NCI-H2081 (cell line): ENCODE data around the gene OR52A1.
"Not testable (repeated sequence)": the region's sequence is repeated elsewhere in the genome, so short reads cannot be mapped to it uniquely, and the experiment has no call there.

Source experiments
- DNase-seq, 2 experiments: peaks; one replicate each; lab custom pipeline; 2025; lab: John Stamatoyannopoulos, UW

Gene OR52A1

GRCh38 chr11:5154657-5155056, at the start of gene OR52A1:
Gene OR52A1, minus strand, starts transcription at chr11:5154757. Its CDS starts 2,388 bp downstream, at chr11:5152369.
- no peak for DNase-seq

- no peak for DNase-seq
These were observed 48.8 kb upstream of the OR52A1 start for GRCh38 chr11:5203366-5203765.

GRCh38 chr11:5200582-5200981, 46.0 kb upstream of the OR52A1 start, which contains the start of gene OR51V1:
Gene OR51V1, minus strand, starts transcription at chr11:5200682. Its CDS starts 0 bp downstream, at chr11:5200682.
- no peak for DNase-seq

- DNase-seq: no peak
These were observed 43.7 kb upstream of the OR52A1 start for GRCh38 chr11:5198285-5198684.

- DNase-seq: no peak
These were observed 43.0 kb upstream of the OR52A1 start for GRCh38 chr11:5197536-5197935.

GRCh38 chr11:5196731-5197130, 42.2 kb upstream of the OR52A1 start:
- no peak for DNase-seq

- no peak for DNase-seq
These were observed 41.5 kb upstream of the OR52A1 start for GRCh38 chr11:5196067-5196466.

- no peak for DNase-seq
These were observed 38.2 kb upstream of the OR52A1 start for GRCh38 chr11:5192738-5193137.

- DNase-seq: no peak
These were observed 33.6 kb upstream of the OR52A1 start for GRCh38 chr11:5188201-5188600.

GRCh38 chr11:5178046-5178837, 23.7 kb upstream of the OR52A1 start:
- no peak for DNase-seq

GRCh38 chr11:5174934-5175333, 20.4 kb upstream of the OR52A1 start:
- no peak for DNase-seq

- DNase-seq: no peak
These were observed 17.3 kb upstream of the OR52A1 start for GRCh38 chr11:5171856-5172255.

GRCh38 chr11:5165898-5166297, 11.3 kb upstream of the OR52A1 start:
- not testable (repeated sequence) for DNase-seq

GRCh38 chr11:5164807-5165206, 10.2 kb upstream of the OR52A1 start:
- DNase-seq: not testable (repeated sequence)

- DNase-seq: not testable (repeated sequence)
These were observed 6.5 kb upstream of the OR52A1 start for GRCh38 chr11:5161045-5161444.

GRCh38 chr11:5160217-5160616, 5.7 kb upstream of the OR52A1 start:
- DNase-seq: not testable (repeated sequence)

- no peak for DNase-seq
These were observed 5.2 kb upstream of the OR52A1 start for GRCh38 chr11:5159806-5160205.

- DNase-seq: no peak
These were observed 754 bp downstream of the OR52A1 start for GRCh38 chr11:5153574-5154431.

- DNase-seq: no peak
These were observed 2.8 kb downstream of the OR52A1 start for GRCh38 chr11:5151713-5152153.

GRCh38 chr11:5144206-5144605, 10.4 kb downstream of the OR52A1 start:
- not testable (repeated sequence) for DNase-seq

GRCh38 chr11:5137996-5138395, 16.6 kb downstream of the OR52A1 start, which contains the start of gene OR52A5:
Gene OR52A5, minus strand, starts transcription at chr11:5138356. Its CDS starts 5,714 bp downstream, at chr11:5132642.
- no peak for DNase-seq

GRCh38 chr11:5137014-5137413, 17.5 kb downstream of the OR52A1 start:
- no peak for DNase-seq

GRCh38 chr11:5136261-5136660, 18.3 kb downstream of the OR52A1 start:
- DNase-seq: no peak
